HG03066 (cell line): ENCODE measurements around the gene HLA-C.
"Not testable (repeated sequence)": the region's sequence is repeated elsewhere in the genome, so short reads cannot be mapped to it uniquely, and the experiment has no call there.

Source experiments
- ATAC-seq: cut with Tn5 transposase; IDR thresholded peaks from one replicate; pipeline ENCODE4 v1.9.1; 2021; ENCODE audit warnings: low read depth; ENCODE audit not compliant: unreplicated experiment

HLA-C gene

DNA sequence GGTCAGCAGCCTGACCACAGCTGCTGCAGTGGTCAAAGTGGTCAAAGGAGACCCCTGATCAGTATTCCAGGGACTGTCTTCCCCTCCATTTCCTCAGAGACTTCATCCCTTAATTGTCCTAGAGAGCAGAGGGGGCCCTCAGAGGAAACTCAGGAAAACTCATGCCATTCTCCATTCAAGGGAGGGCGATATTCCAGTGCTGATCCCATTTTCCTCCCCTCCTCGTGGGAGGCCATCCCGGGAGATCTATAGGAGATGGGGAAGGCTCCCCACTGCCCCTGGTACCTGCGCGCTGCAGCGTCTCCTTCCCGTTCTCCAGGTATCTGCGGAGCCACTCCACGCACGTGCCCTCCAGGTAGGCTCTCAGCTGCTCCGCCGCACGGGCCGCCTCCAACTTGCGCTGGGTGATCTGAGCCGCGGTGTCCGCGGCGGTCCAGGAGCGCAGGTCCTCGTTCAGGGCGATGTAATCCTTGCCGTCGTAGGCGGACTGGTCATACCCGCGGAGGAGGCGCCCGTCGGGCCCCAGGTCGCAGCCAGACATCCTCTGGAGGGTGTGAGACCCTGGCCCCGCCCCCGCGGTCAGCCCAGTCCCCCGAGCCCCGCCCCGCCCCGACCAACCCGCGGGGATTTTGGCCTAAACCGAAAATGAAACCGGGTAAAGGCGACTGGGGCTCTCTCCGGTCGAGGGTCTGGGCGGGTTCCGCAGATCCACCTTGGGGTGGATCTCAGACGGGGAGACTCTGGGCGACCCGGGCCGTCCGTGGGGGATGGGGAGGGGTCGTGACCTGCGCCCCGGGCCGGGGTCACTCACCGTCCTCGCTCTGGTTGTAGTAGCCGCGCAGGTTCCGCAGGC lies 878 bp downstream of the HLA-C start:
- ATAC-seq, result peak; percentile 36

DNA sequence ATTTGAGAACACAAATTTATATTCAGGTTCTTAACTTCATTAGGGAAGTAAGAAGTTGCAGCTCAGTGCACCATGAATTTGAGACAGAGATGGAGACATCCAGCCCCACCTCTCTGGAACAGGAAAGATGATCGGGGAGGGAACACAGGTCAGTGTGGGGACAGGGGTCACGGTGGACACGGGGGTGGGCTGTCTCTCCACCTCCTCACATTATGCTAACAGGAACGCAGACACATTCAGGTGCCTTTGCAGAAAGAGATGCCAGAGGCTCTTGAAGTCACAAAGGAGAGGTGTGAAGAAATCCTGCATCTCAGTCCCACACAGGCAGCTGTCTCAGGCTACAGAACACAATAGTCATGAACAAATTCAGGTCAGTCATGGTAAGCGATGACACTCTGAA lies 3.1 kb downstream of the HLA-C start:
- ATAC-seq, result no peak

DNA sequence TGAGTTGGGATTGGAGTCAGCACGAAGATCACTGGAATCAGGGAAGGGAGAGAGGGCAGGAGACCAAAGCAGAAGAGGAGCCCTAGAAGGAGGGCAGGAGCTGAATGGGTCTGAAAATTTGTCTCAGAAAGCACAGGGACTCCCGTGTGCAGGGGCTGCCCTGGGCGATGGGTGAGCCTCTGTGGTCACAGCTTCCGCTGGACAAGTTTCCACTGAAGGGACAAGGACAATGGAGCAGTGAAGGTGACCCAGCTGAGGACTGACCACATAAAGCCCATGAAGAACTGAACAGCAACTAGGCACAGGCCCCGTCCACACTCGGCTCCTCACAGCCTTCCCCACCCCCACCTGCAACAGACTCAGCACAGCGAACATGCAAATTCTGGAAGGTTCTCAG lies 3.5 kb downstream of the HLA-C start:
- no peak for ATAC-seq

DNA sequence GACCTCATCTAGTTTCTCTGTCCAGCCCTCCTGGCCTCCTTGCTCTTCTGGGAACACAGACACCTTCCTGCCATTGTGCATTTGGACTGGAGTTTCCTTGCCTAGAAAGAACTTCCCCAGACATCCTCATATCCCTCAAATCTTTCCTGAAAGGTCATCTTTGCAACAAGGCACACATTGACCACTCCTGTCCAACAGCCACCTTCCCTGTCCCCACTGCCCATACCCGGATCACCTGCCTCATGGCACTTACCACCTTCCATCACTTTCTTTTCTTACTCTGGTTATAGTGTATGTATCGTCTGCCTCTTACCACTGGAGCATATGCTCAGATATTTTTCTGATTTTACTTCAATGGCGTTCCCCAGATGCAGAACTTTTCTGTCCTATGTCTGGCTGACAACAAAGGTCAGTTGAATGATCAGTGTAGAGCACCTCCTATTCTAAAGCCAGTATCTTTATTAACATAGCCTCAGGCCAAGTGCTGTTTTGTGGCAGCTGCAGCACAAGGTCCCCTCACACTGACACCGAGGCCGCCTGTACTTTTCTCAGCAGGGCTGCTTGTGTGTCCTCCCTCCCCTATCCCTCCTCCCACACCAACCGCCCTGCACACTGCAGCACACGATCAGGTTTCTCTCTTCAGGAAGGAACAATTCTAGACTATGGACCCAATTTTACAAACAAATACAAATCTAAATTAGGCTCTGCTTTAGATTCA lies 4.1 kb downstream of the HLA-C start:
- no peak for ATAC-seq

DNA sequence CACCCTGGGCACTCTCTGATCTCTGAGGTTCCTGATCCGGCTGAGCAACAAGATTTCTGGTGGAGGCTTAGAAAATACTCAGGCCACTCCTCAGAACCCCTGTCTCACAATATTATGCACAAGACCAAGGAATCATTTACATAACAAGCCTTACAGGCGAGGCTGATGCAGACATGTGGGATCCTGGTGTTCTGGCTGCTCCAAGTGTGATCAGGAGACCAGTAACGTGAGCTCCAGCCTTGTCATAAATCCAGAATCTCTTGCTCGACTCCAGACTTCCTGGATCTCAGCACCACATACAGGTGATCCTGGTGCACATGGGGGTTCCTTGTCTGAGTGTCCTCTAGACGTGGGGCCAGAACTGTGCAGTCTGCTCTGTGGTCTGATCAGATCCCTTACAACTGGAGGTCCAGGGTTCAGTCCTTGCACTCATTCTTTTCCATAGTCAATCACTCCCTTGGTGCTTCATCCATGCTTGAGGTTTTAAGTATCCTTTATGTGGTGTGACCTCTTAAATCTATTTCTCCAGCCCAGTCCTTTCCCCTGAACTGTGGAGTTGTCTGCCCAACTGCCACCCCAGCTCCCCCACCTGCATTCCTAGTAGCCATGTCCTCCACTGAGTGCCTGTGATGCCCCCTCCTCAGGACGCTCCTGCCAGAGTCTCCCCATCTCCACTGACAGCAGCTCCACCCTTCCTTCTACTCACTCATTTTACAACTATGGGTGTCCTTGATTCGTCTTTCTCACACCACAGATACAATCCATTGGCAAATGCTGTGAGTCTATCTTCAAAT lies 5.1 kb downstream of the HLA-C start:
- ATAC-seq, result no peak

DNA sequence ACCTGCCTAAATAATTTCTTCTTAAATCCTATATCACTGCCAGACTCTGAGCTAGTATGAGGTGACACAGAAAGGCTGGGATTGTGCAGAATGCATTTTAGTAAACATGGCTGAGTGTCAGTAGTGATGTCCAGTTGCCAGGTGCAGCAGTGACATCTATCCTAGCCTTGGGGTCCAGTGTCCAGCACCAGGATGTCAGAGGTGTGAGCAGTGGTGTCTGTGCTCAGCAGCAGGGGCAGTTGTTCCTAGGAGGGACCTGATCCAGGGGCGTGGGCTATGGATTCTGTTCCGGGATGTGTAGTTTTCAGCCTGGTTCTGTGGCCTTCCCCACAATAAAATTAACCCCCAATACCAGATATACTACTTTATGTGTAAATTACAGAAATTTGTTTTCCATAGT lies 6.0 kb downstream of the HLA-C start:
- ATAC-seq, result no peak

DNA sequence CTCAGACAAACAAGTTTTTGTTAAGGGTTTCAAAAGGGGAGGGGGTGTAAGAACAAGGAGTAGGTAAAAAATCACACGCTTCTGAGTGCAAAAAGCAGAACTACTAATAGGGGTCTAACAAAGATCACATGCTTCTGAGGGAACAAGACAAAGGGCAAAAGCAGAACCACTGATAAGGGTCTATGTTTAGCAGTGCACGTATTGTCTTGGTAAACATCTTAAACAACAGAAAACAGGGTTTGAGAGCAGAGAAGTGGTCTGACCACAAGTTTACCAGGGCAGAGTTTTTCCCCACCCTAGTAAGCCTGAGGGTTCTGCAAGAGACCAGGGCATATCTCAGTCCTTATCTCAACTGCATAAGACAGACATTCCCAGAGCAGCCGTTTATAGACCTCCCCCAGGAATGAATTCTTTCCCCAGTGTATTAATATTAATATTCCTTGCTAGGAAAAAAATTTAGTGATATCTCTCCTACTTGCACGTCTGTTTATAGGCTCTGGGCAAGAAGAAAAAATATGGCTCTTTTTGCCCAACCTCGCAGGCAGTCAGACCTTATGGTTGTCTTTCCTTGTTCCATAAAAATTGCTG lies 8.5 kb downstream of the HLA-C start:
- not testable (repeated sequence) for ATAC-seq

DNA sequence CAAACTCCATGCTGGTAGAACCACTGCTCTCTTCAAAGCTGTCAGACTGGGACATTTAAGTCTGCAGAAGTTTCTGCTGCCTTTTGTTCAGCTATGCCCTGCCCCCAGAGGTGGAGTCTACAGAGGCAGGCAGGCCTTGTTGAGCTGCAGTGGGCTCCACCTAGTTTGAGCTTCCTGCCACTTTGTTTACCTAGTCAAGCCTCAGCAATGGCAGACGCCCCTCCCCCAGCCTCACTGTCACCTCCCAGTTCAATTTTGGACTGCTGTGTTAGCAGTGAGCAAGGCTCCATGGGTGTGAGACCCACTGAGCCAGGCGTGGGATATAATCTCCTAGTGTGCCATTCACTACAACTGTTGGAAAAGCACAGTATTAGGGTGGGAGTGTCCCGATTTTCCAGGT lies 11.9 kb downstream of the HLA-C start:
- not testable (repeated sequence) for ATAC-seq

DNA sequence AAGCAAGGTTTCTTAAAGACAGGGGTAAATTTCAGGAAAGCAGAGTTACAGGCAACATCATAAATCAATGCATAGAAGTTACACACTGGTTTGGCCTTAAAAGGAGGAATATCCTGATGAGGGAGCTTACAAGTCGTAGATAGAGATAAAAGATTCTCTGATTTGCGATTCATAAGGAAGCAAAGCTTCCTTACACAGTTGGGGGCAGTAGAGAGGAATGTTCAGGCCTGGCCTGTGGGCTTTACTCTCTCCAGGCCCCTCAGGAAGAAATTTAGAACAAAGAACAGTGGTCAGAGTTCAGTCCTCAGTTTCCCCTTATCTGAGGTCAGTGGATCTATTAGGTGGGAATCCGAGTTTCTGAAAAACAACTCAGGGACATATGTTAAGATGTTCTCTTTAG lies 19.3 kb downstream of the HLA-C start:
- no peak for ATAC-seq

DNA sequence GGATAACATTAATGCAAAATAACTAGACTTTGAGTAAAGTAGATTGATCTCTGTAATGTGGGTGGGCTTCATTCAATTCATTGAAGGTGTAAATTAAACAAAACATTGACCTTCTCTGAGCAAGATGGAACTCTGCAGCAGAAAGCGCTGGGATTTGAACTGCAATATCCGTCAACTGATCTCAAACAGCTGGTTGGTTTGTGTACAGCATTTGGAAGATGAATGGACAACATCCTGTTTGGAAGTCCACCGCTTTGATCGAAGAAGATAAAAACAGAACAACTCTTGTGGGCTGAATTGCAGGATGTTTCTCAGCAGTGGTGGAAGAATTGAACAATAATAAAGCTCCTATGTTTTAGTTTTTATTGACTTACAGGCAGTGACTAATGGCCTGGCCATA lies 20.6 kb downstream of the HLA-C start:
- ATAC-seq, result no peak

DNA sequence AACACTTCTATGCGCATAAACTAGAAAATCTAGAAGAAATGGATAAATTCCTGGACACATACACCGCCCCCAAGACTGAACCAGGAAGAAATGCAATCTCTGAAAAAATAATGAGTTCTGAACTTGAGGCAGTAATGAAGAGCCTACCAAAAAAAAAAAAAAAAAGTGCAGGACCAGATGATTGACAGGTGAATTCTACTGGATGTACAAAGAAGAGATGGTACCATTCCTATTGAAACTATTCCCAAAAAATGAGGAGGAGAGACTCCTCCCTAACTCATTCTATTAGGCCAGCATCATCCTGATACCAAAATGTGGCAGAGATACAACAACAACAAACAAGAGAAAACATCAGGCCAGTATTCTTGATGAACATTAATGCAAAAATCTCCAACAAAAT lies 22.7 kb downstream of the HLA-C start:
- no peak for ATAC-seq

DNA sequence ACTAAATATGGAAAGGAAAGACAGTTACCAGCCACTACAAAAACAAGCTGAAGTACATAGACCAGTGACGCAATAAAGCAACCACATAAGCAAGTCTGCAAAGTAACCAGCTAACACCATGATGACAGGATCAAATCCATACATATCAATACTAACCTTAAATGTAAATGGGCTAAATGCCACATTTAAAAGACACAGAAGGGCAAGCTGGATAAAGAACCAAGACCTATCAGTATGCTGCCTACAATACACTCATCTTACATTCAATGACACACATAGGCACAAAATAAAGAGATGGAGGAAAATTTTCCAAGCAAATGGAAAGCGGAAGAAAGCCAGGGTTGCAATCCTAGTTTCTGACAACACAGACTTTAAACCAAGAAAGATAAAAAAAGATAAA lies 24.1 kb downstream of the HLA-C start:
- ATAC-seq, result no peak

DNA sequence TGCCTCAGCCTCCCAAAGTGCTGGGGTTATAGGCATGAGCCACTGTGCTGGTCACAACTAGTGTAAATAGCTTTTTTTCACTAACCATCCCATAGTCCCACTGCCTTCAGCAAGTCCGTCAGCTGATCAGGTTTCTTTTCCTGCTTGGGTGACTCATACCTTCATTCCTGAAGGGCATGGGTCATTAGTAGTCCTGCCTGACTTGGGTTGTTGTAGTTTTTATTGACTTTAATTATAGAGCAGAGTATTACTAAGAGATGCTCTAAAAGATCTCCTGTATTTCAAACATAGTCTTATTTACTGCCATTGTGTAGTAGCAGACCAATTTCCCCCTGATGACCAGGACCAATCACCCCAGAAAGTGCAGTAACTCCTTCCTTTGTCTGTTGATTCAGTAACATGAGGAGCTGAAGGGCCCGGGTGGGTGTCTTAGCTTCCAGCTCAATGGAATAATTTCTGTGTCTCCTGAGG lies 25.8 kb downstream of the HLA-C start:
- ATAC-seq, result no peak

DNA sequence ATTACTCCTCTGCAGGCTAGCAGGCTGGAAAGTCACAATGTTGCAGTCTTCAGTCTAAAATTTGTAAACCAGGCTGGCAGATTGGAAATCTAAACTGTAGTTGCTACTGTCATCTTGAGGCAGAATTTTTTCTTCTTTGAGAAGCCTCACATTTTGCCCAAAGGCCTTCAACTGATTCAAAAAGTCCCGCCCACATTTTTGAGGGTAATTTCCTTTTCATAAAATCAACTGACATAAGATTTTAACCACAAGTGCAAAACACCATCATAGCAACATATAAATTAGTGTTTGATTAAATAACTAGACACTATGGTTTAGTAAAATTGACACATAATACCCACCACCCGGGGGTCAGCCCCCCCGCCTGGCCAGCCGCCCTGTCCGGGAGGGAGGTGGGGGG lies 28.4 kb downstream of the HLA-C start:
- no peak for ATAC-seq

DNA sequence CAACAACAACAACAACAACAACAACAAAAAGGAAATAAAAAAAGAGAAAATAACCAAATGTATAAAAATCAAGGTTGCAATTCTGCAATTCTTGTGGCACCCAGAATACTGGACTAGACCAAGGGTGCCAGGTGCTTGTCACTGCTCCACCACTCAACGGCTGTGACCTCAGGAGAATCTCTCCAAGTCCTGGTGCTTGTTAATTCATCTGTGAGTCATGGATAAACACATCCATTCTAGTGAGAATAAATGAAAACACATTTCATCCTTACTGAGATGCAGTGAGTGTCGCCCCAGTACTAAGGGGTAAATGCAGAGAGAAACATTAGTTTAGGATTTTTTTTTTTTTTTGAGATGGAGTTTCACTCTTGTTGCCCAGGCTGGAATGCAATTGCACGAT lies 32.0 kb downstream of the HLA-C start:
- no peak for ATAC-seq

DNA sequence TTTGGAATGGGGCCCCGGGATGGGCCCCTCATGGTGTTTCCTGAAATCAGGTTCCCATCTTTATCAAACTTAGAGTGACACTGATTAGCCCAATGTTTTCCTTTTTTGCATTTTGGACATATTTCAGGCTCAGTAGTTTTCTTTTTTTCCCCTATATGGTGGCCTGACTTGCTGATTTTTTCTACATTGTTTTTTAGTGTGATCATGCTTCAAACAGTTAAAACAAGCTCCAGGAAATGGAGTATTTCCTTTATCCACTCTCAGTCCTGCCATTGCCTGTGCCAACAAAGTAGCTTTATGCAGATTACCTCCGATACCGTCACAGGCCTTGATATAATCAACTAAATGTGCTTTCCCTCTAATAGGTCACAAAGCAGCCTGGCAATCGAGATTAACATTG lies 37.8 kb downstream of the HLA-C start:
- ATAC-seq, result not testable (repeated sequence)

DNA sequence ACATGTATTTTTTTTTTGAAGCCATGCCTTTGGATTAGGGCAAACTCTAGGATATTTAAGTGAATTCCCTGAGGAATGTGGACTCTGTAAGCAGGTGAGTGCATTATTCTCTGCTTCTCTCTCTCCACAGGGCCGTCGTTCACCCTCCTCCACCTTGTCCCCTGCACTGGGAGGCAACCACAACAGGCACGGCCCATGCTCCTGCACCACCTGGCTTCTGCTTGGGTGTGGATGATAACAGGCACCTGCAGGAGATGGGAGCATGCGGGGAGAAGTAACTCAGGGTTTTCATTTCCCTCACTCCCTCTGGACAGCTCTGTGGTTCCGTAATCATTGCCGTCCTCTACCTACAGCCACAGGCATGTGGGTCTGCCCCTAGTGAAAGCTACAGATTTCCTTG lies 43.4 kb downstream of the HLA-C start:
- ATAC-seq, result no peak

DNA sequence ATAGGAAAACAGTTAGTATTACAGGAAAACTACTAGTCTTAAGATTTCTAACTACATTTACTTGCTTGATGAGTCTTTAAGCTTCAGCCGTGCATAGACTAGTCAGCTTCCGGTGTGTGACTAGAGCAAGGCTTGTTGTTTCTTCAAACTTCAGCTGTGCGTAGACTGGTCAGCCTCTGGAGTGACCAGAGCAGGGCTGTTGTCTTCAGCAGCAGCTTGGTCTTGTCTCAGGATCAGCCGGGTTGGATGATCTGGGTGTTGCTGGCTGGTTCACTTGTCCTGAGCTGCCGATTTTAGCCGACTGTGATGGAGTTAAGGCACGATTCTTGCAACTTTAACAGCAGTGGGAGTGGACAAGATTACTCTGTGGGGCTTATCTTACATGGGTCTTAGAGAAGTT lies 44.7 kb downstream of the HLA-C start:
- ATAC-seq, result no peak

DNA sequence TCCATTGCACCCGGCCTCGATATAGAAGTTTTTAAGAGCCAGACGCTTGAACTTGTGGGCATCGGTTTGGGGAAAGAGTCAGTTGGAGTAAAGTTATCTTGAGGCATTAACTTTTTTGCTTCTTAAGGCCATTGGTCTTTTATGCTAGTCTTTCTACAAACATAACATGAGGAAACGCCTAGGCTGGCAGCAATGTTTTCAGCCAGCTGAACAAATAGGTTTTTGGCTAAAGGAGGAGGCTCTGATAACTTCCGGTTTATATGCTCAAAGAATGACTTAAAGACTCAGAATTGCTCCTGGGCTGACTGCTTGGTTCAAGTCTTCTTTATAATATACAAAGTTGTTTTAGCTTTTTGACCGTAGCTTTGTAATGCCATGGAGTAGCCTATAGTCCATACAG lies 46.2 kb downstream of the HLA-C start:
- ATAC-seq, result no peak

DNA sequence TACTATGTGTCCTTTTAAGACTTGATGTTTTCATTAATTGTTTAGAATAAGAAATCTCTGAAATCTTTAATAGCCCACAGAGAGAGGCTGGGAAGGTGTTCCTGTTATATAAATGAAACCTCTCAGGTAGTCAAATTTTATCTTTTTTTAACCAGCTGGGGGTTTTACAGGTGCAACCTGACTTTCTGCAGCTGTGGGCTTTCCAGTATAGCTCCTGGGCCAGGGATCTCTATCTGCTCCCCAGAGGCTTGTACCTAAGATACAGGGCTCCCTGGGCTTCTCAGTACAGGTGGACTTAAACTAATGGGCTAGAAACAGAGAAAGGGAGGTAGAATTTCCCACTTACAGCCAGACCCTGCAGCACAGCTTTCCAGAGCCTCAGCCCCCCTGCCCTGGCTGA lies 49.4 kb downstream of the HLA-C start:
- ATAC-seq, result no peak
